HCT116 (cell line): ENCODE measurements around the gene ZNF746. TPM values are rescaled to one million over a fixed set of nuclear protein-coding genes. Genes with fewer than 3 reads are reported as not detected.

Source experiments
- ATAC-seq: fragments of 200-7000 bp; cut with Tn5 transposase; 2 replicates; pipeline ENCODE4 v1.9.1; 2020; ENCODE audit warnings: mild to moderate bottlenecking, moderate library complexity
- BruUV-seq: library from RNA; stranded (reverse); fragments of 400-500 nt; replicated peaks from 2 replicates; lab custom pipeline; 2021; lab: Mats Ljungman, UMichigan
- CTCF ChIA-PET: fragments of 300-600 bp; sonication (Branson Sonifier 250); formaldehyde crosslinking; loops from one replicate; lab custom pipeline; 2021; ENCODE audit warnings: antibody characterized with exemption; lab: Charles Lee
- POLR2A ChIA-PET: fragments of 300-600, 350-600 bp; sonication (Branson Sonifier 250); formaldehyde crosslinking; loops from one replicate; lab custom pipeline; 2021; ENCODE audit warnings: antibody characterized with exemption; lab: Charles Lee
- RAD21 ChIA-PET, 2 experiments: fragments of 300-600 bp; sonication (Branson Sonifier 250); formaldehyde crosslinking; loops; one replicate each; lab custom pipeline; 2023; ENCODE audit warnings: low total read pairs in 2 of 2; ENCODE audit not compliant: uncharacterized antibody in 2 of 2, unreplicated experiment in 2 of 2, low non-redundant PET in 1 of 2; lab: Charles Lee
- DNase-seq: peaks from one replicate; pipeline ENCODE4 v3.0.0-alpha.2; 2010; ENCODE audit warnings: low read depth, low spot score
- H2AFZ ChIP-seq: fragments of 200-600 bp; shearing (Covaris generic), sonication (generic); 2 replicates; pipeline ENCODE4 v1.6.1; 2017; ENCODE audit warnings: low read depth, mixed run types, mixed read lengths, antibody characterized with exemption, low read length; ENCODE audit not compliant: poor library complexity, severe bottlenecking
- H3K27ac ChIP-seq: 2 replicates; pipeline ENCODE4 v1.5.1; 2012; ENCODE audit warnings: low read depth, low read length
- H3K27me3 ChIP-seq: fragments of 200-600 bp; sonication (generic); 2 replicates; pipeline ENCODE4 v1.6.1; 2016; ENCODE audit warnings: mixed run types, low read length, mixed read lengths; ENCODE audit not compliant: insufficient read depth
- H3K36me3 ChIP-seq, 2 experiments: fragments of 200-500 bp in 1 of 2; fragments of 200-600 bp in 1 of 2; sonication (Bioruptor generic) in 1 of 2; sonication (generic) in 1 of 2; 2 replicates each; pipeline versions ENCODE4 v1.5.1 to v1.6.1; 2014 to 2016; ENCODE audit warnings: low read length in 2 of 2, inconsistent platforms in 1 of 2, mixed read lengths in 1 of 2, mixed run types in 1 of 2; ENCODE audit not compliant: insufficient read depth in 2 of 2, control insufficient read depth in 1 of 2
- H3K4me1 ChIP-seq, 2 experiments: fragments of 200-600 bp in 1 of 2; sonication (generic) in 1 of 2; 2 replicates each; pipeline versions ENCODE4 v1.5.1 to v1.6.1; 2012 to 2017; ENCODE audit warnings: low read length in 2 of 2, inconsistent platforms in 1 of 2, mild to moderate bottlenecking in 1 of 2, mixed read lengths in 1 of 2, mixed run types in 1 of 2, moderate library complexity in 1 of 2; ENCODE audit not compliant: insufficient read depth in 2 of 2, control insufficient read depth in 1 of 2
- H3K4me2 ChIP-seq: fragments of 200-600 bp; sonication (generic); 2 replicates; pipeline ENCODE4 v1.6.1; 2017; ENCODE audit warnings: mixed run types, low read length, mixed read lengths
- H3K4me3 ChIP-seq, 2 experiments: fragments of 200-600 bp in 1 of 2; sonication (generic) in 1 of 2; replicated peaks in 1 of 2; 2 replicates each; pipeline ENCODE4 v1.5.1; 2011 to 2016; ENCODE audit warnings: low read length in 2 of 2, control low read depth in 1 of 2, low read depth in 1 of 2, mild to moderate bottlenecking in 1 of 2, mixed read lengths in 1 of 2, mixed run types in 1 of 2
- H3K79me2 ChIP-seq: fragments of 200-600 bp; sonication (generic); 2 replicates; pipeline ENCODE4 v1.6.1; 2017; ENCODE audit warnings: mild to moderate bottlenecking, mixed run types, low read length, moderate library complexity, mixed read lengths; ENCODE audit not compliant: insufficient read depth
- H3K9ac ChIP-seq: fragments of 200-600 bp; sonication (generic); 2 replicates; pipeline ENCODE4 v1.6.1; 2016; ENCODE audit warnings: low read length, mixed read lengths
- H3K9me2 ChIP-seq: fragments of 200-600 bp; sonication (generic), shearing (Covaris generic); 2 replicates; pipeline ENCODE4 v1.6.1; 2017; ENCODE audit warnings: mixed run types, mild to moderate bottlenecking, moderate library complexity; ENCODE audit not compliant: insufficient read depth
- H3K9me3 ChIP-seq, 2 experiments: fragments of 200-500 bp in 1 of 2; fragments of 200-600 bp in 1 of 2; sonication (Bioruptor generic) in 1 of 2; sonication (generic) in 1 of 2; 2 replicates each; pipeline ENCODE4 v1.6.1; 2014 to 2017; ENCODE audit warnings: low read length in 2 of 2, mixed read lengths in 2 of 2, inconsistent platforms in 1 of 2, low read depth in 1 of 2, mild to moderate bottlenecking in 1 of 2, mixed run types in 1 of 2, moderate library complexity in 1 of 2; ENCODE audit not compliant: control insufficient read depth in 1 of 2, insufficient read depth in 1 of 2
- H4K20me1 ChIP-seq: fragments of 200-600 bp; sonication (generic), shearing (Covaris generic); 2 replicates; pipeline ENCODE4 v1.6.1; 2017; ENCODE audit warnings: mixed run types, mild to moderate bottlenecking, moderate library complexity; ENCODE audit not compliant: insufficient read depth
- ATF3 ChIP-seq: IDR thresholded peaks from 2 replicates; pipeline ENCODE4 v1.6.1; 2012
- CTCF ChIP-seq, 3 experiments: fragments of 200-600 bp in 1 of 3; sonication (generic) in 1 of 3; IDR thresholded peaks in 2 of 3; conservative IDR thresholded peaks in 1 of 3; 2 replicates each; pipeline ENCODE4 v1.5.1; 2012 to 2017; ENCODE audit warnings: low read depth in 2 of 3, low read length in 2 of 3, antibody characterized with exemption in 1 of 3, borderline replicate concordance in 1 of 3, control low read depth in 1 of 3, mild to moderate bottlenecking in 1 of 3, mixed read lengths in 1 of 3, mixed run types in 1 of 3, moderate library complexity in 1 of 3; ENCODE audit not compliant: insufficient read depth in 1 of 3
- EGR1 ChIP-seq: IDR thresholded peaks from 2 replicates; pipeline ENCODE4 v1.6.1; 2012; ENCODE audit warnings: low read depth
- ELF1 ChIP-seq: IDR thresholded peaks from 2 replicates; pipeline ENCODE4 v1.6.1; 2012; ENCODE audit warnings: low read depth, borderline replicate concordance
- EZH2phosphoT487 ChIP-seq: fragments of 200-600 bp; IDR thresholded peaks from 2 replicates; pipeline ENCODE4 v1.6.1; 2018; ENCODE audit warnings: antibody characterized with exemption, borderline replicate concordance
- FOSL1 ChIP-seq: IDR thresholded peaks from 2 replicates; pipeline ENCODE4 v1.6.1; 2012; ENCODE audit warnings: low read depth
- POLR2AphosphoS5 ChIP-seq: IDR thresholded peaks from 2 replicates; pipeline ENCODE4 v1.6.1; 2011; ENCODE audit warnings: mild to moderate bottlenecking, low read depth, low read length, moderate library complexity
- RAD21 ChIP-seq: IDR thresholded peaks from 2 replicates; pipeline ENCODE4 v1.6.1; 2012; ENCODE audit warnings: low read depth, mild to moderate bottlenecking
- REST ChIP-seq: IDR thresholded peaks from 2 replicates; pipeline ENCODE4 v1.6.1; 2012; ENCODE audit warnings: low read depth
- SIN3A ChIP-seq: IDR thresholded peaks from 2 replicates; pipeline ENCODE4 v1.6.1; 2012; ENCODE audit warnings: low read depth
- SP1 ChIP-seq: IDR thresholded peaks from 2 replicates; pipeline ENCODE4 v1.6.1; 2012; ENCODE audit warnings: low read depth
- SRF ChIP-seq: IDR thresholded peaks from 2 replicates; pipeline ENCODE4 v1.6.1; 2012; ENCODE audit warnings: low read depth
- intact Hi-C: fragments of 100-400 bp; cut with micrococcal nuclease; formaldehyde crosslinking; loops from 2 replicates; pipeline ENCODE4 v1.10.0; 2022
- total RNA-seq: library from RNA; stranded (reverse); gene quantifications from one replicate; pipeline ENCODE4 v1.2.1, GENCODE V29; 2021; ENCODE audit not compliant: unreplicated experiment

The ZNF746 gene
- total RNA-seq, 1 experiment from 2014 or later: 18.7 TPM

GRCh38 chr7:149450821-149451220, 46.8 kb downstream of the ZNF746 start:
- Histone ChIP-seq H3K36me3 (peaks cover 24 to 41% of the 10 kb centered on the region in 2 experiments), H2AFZ (no peak overlapping the region), H3K79me2 (no peaks in the 10 kb centered on the region), H3K9me2 (no peaks in the 10 kb centered on the region), H3K4me1 (no peaks in the 10 kb centered on the region), H3K27ac (no peak overlapping the region), H3K4me3 (no peak overlapping the region), H3K9me3 (no peaks in the 10 kb centered on the region), H4K20me1 (no peaks in the 10 kb centered on the region), H3K4me2 (no peak overlapping the region), H3K9ac (no peak overlapping the region), H3K27me3 (no peaks in the 10 kb centered on the region)
- no peak for TF ChIP-seq SIN3A
- no peak for TF ChIP-seq REST
- no peak for TF ChIP-seq FOSL1
- no peak for TF ChIP-seq SP1
- no peak for TF ChIP-seq RAD21
- TF ChIP-seq EGR1: no peak
- TF ChIP-seq EZH2phosphoT487: no peak
- no peak for TF ChIP-seq ELF1
- no peak for TF ChIP-seq CTCF (IDR thresholded peaks at IDR 0.05 in 2 of 3, conservative IDR thresholded peaks at IDR 0.05 in 1 of 3; ENCODE audit: borderline replicate concordance in 1 of 3, insufficient read depth in 1 of 3, low read depth in 2 of 3, low read length in 2 of 3)
- TF ChIP-seq SRF: no peak
- TF ChIP-seq ATF3: no peak
- TF ChIP-seq POLR2AphosphoS5: no peak
- DNase-seq (no peak), ATAC-seq (no peak)
- no TSS peak for BruUV-seq
- ChIA-PET POLR2A (no interaction called here), RAD21 (no interaction called here), CTCF (no interaction called here)
- intact Hi-C loops: no loop called here
